HEK293 (cell line): ENCODE data around the gene GOSR2.

Source experiments
- CTCF ChIA-PET: fragments of 350-600 bp; formaldehyde crosslinking; extraction: SDS; loops from one replicate; lab custom pipeline; 2021; ENCODE audit warnings: antibody characterized with exemption; lab: Yijun Ruan, JAX
- POLR2A ChIA-PET: fragments of 300-600 bp; formaldehyde crosslinking; extraction: SDS; loops from one replicate; lab custom pipeline; 2020; ENCODE audit warnings: antibody characterized with exemption, inconsistent platforms; lab: Yijun Ruan, JAX
- H3K27ac ChIP-seq: fragments of 200-500 bp; sonication (Bioruptor generic); 2 replicates; pipeline ENCODE4 v1.5.1; 2014; ENCODE audit warnings: low read depth, low read length, control low read depth, inconsistent platforms; ENCODE audit errors: extremely low read depth
- H3K36me3 ChIP-seq, 2 experiments: fragments of 200-500 bp in 1 of 2; sonication (Bioruptor generic) in 1 of 2; 1 replicate in 1 of 2; 2 replicates in 1 of 2; pipeline ENCODE4 v1.5.1; 2014 to 2017; ENCODE audit warnings: inconsistent platforms in 2 of 2, low read length in 2 of 2; ENCODE audit not compliant: control insufficient read depth in 2 of 2, insufficient read depth in 1 of 2
- H3K4me1 ChIP-seq: fragments of 200-500 bp; sonication (Bioruptor generic); 2 replicates; pipeline ENCODE4 v1.5.1; 2014; ENCODE audit warnings: mild to moderate bottlenecking, low read length, inconsistent platforms; ENCODE audit not compliant: control insufficient read depth, insufficient read depth
- H3K4me3 ChIP-seq: 2 replicates; pipeline ENCODE4 v1.5.1; 2011; ENCODE audit warnings: low read depth, mild to moderate bottlenecking, control low read depth, low read length, moderate library complexity
- H3K9me3 ChIP-seq: fragments of 200-500 bp; sonication (Bioruptor generic); 2 replicates; pipeline ENCODE4 v1.5.1; 2014; ENCODE audit warnings: low read depth, low read length, inconsistent platforms; ENCODE audit not compliant: control insufficient read depth, insufficient read depth
- GLIS1 ChIP-seq: fragments of 450-650 bp; formaldehyde crosslinking; IDR thresholded peaks from 2 replicates; pipeline ENCODE4 v1.5.1; 2016; ENCODE audit warnings: missing biosample characterization, missing genetic modification characterization
- HOXC10 ChIP-seq: sonication (generic); formaldehyde crosslinking; IDR thresholded peaks from 2 replicates; pipeline ENCODE4 v1.8.1; 2023; ENCODE audit warnings: mild to moderate bottlenecking, missing genetic modification reagents
- KLF16 ChIP-seq: fragments of 450-650 bp; formaldehyde crosslinking; IDR thresholded peaks from 2 replicates; pipeline ENCODE4 v1.5.1; 2017; ENCODE audit warnings: missing biosample characterization, missing genetic modification characterization
- KLF8 ChIP-seq: fragments of 450-650 bp; formaldehyde crosslinking; IDR thresholded peaks from 2 replicates; pipeline ENCODE4 v1.5.1; 2016; ENCODE audit warnings: missing biosample characterization, missing genetic modification characterization
- MEIS1 ChIP-seq: sonication (generic); formaldehyde crosslinking; IDR thresholded peaks from 2 replicates; pipeline ENCODE4 v1.8.1; 2022; ENCODE audit warnings: missing genetic modification reagents, mild to moderate bottlenecking, borderline replicate concordance
- ZFP41 ChIP-seq: fragments of 450-650 bp; formaldehyde crosslinking; IDR thresholded peaks from 2 replicates; pipeline ENCODE4 v1.5.1; 2016; ENCODE audit warnings: missing biosample characterization, missing genetic modification characterization, borderline replicate concordance
- ZNF2 ChIP-seq: fragments of 450-650 bp; formaldehyde crosslinking; IDR thresholded peaks from 2 replicates; pipeline ENCODE4 v1.5.1; 2016; ENCODE audit warnings: missing biosample characterization, missing genetic modification characterization
- ZNF24 ChIP-seq: fragments of 450-650 bp; formaldehyde crosslinking; IDR thresholded peaks from 2 replicates; pipeline ENCODE4 v1.5.1; 2016; ENCODE audit warnings: missing biosample characterization, missing genetic modification characterization
- ZNF274 ChIP-seq, 2 experiments: fragments of 200-500 bp in 1 of 2; fragments of 450-650 bp in 1 of 2; sonication (Bioruptor generic) in 1 of 2; formaldehyde crosslinking in 1 of 2; IDR thresholded peaks; 2 replicates each; pipeline versions ENCODE4 v1.5.1 to v1.6.1; 2014 to 2016; ENCODE audit warnings: borderline replicate concordance in 1 of 2, inconsistent platforms in 1 of 2, low read length in 1 of 2, missing biosample characterization in 1 of 2, missing genetic modification characterization in 1 of 2
- ZNF335 ChIP-seq: fragments of 450-650 bp; formaldehyde crosslinking; conservative IDR thresholded peaks from 2 replicates; pipeline ENCODE4 v1.5.1; 2016; ENCODE audit warnings: missing biosample characterization, missing genetic modification characterization
- ZNF398 ChIP-seq: fragments of 450-650 bp; formaldehyde crosslinking; IDR thresholded peaks from 2 replicates; pipeline ENCODE4 v1.5.1; 2017; ENCODE audit warnings: missing biosample characterization, missing genetic modification characterization
- ZNF433 ChIP-seq: fragments of 450-650 bp; formaldehyde crosslinking; IDR thresholded peaks from 2 replicates; pipeline ENCODE4 v1.5.1; 2016; ENCODE audit warnings: missing biosample characterization, missing genetic modification characterization, low read depth
- ZNF560 ChIP-seq: fragments of 450-650 bp; formaldehyde crosslinking; IDR thresholded peaks from 2 replicates; pipeline ENCODE4 v1.5.1; 2017; ENCODE audit warnings: missing biosample characterization, missing genetic modification characterization, borderline replicate concordance
- ZNF660 ChIP-seq: fragments of 450-650 bp; IDR thresholded peaks from 2 replicates; pipeline ENCODE4 v1.5.1; 2018; ENCODE audit warnings: missing biosample characterization, mild to moderate bottlenecking, missing genetic modification characterization
- ZSCAN30 ChIP-seq: fragments of 450-650 bp; IDR thresholded peaks from 2 replicates; pipeline ENCODE4 v1.5.1; 2018; ENCODE audit warnings: missing biosample characterization, mild to moderate bottlenecking, missing genetic modification characterization, moderate library complexity
- TF ChIP-seq, protein P1 (sequence below): fragments of 450-650 bp; formaldehyde crosslinking; IDR thresholded peaks from 2 replicates; pipeline ENCODE4 v1.5.1; 2017; ENCODE audit warnings: missing biosample characterization, missing genetic modification characterization

GOSR2 gene

DNA sequence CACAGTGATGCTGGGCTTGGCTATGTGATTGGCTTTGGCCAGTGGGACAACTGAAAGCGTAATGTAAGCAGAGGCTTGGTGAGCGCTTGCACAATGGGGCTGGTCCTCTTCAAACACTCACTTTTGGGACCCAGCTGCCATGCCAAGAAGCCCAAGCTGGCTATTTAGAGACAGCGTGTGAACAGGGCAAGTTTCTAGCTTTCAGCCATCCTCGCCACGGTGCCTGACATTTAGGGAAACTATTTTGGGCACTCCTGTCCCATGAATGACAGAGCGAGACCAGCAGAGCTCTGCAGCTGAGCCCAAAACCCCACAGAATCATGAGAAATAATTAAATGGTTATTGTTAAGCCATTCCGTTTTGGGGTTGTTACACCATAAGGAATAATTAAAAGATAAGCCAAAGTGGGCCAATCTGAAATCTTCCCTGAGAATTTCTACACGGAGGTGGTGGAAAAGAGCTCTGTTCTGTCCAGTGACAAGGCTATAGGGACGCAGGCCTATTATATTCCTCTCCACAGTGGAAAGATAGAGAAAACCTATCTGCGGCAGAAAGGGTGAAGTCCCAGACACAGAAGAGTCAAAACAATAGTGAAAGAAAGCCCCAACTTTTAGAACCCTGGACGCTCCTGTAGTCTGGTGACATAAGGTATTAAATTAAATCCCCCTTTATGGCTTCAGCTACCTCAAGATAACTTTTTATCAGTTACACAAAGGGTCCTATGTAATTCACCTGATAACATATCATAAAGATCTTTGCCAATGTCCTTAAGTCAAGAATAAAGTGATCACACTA is 66.9 kb downstream of the GOSR2 start (continued):
- no peak for TF ChIP-seq ZFP41 (tag by site-specific recombination)

DNA sequence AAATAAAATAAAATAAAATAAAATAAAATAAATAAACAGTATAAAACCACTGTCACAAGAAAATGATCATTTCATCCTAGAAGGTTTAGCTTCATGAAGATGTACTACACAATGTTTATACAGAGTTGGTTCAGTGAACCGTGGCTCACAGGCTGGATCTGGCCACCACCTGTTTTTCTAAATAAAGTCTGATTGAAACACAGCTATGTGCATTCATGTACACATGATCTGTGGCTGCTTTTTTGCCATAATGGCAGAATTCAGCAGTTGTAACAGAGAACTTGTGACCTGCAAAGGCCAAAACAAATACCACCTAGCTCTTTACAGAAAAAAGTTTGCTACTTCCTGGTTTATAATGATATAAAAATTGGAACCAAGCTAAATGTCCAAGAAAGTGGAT is 68.7 kb downstream of the GOSR2 start:
- no peaks in the 10 kb centered on the region for H3K4me1 ChIP-seq
- no peaks in the 10 kb centered on the region for H3K36me3 ChIP-seq
- no peak overlapping the region for H3K4me3 ChIP-seq
- H3K9me3 ChIP-seq = no peaks in the 10 kb centered on the region
- no peak overlapping the region for H3K27ac ChIP-seq
- ChIA-PET CTCF (interaction anchor here (1.0 to 1.7 kb wide), 5 partner anchors 9 to 156 kb away, joined by 3 to 14 read pairs (median 4); no protein-coding TSS in a partner anchor), POLR2A (interaction anchor here (0.6 kb wide), 1 partner anchor 11 kb away, joined by 12 read pairs; no protein-coding TSS in a partner anchor)
- no peak for TF ChIP-seq KLF8 (tag by site-specific recombination)
- no peak for TF ChIP-seq ZNF2 (tag by site-specific recombination)
- no peak for TF ChIP-seq ZNF560 (tag by site-specific recombination)
- TF ChIP-seq, protein P1, sequence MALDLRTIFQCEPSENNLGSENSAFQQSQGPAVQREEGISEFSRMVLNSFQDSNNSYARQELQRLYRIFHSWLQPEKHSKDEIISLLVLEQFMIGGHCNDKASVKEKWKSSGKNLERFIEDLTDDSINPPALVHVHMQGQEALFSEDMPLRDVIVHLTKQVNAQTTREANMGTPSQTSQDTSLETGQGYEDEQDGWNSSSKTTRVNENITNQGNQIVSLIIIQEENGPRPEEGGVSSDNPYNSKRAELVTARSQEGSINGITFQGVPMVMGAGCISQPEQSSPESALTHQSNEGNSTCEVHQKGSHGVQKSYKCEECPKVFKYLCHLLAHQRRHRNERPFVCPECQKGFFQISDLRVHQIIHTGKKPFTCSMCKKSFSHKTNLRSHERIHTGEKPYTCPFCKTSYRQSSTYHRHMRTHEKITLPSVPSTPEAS (tag by site-specific recombination) = no peak
- TF ChIP-seq ZSCAN30 = no peak
- TF ChIP-seq ZNF660 (tag by site-specific recombination) = no peak
- no peak for TF ChIP-seq ZNF274 (IDR thresholded peaks at IDR 0.05; ENCODE audit: low read length)
- TF ChIP-seq ZNF274 (tag by site-specific recombination; IDR thresholded peaks at IDR 0.05; ENCODE audit: borderline replicate concordance) = no peak
- TF ChIP-seq GLIS1 (tag by site-specific recombination) = no peak
- no peak for TF ChIP-seq MEIS1
- TF ChIP-seq ZNF335 (tag by site-specific recombination) = no peak
- TF ChIP-seq KLF16 (tag by site-specific recombination) = no peak
- TF ChIP-seq ZNF398 = no peak
- no peak for TF ChIP-seq ZNF24
- TF ChIP-seq ZNF433 = no peak
- no peak for TF ChIP-seq HOXC10 (CRISPR knock-in tag)
